ENCODE data around the gene SLC12A6.

GRCh38 chr15:34361278-34361677 lies 23.7 kb upstream of the SLC12A6 start:
- TF ChIP-seq SUZ12 (IDR thresholded peaks at IDR 0.05; ENCODE audit: extremely low read depth, insufficient read depth, insufficient read length), result no peak
- no peak for TF ChIP-seq ZNF274 (IDR thresholded peaks at IDR 0.05; ENCODE audit: low read depth, low read length)
- no peak for TF ChIP-seq YY1 (IDR thresholded peaks at IDR 0.05; ENCODE audit: insufficient read depth, insufficient read length)
